K562 (cell line): Measurements from ENCODE around the gene TMEM120B. TPM values are rescaled to one million over a fixed set of nuclear protein-coding genes. Genes with fewer than 3 reads are reported as not detected.

Experiments used
- GABPA ChIP-seq: fragments of 200-800 bp; sonication (Bioruptor generic); conservative IDR thresholded peaks from 2 replicates; pipeline ENCODE4 v1.6.1; 2016; ENCODE audit warnings: low read depth, missing genetic modification characterization, missing compliant biosample characterization
- HDAC1 ChIP-seq, 2 experiments: fragments of 450-650 bp; IDR thresholded peaks; 2 replicates each; pipeline ENCODE4 v1.6.1; 2016 to 2017; ENCODE audit warnings: inconsistent platforms in 1 of 2, mild to moderate bottlenecking in 1 of 2, moderate library complexity in 1 of 2
- MCM3 ChIP-seq: fragments of 450-650 bp; IDR thresholded peaks from 2 replicates; pipeline ENCODE4 v1.6.1; 2016
- MECOM ChIP-seq: fragments of 250-450 bp; sonication (Bioruptor Pico); IDR thresholded peaks from 2 replicates; pipeline ENCODE4 v1.8.0; 2022; ENCODE audit warnings: inconsistent platforms
- SMARCE1 ChIP-seq: fragments of 450-650 bp; IDR thresholded peaks from 2 replicates; pipeline ENCODE4 v1.7.1; 2016; ENCODE audit warnings: mild to moderate bottlenecking
- U2AF1 ChIP-seq: fragments of 200-400 bp; formaldehyde crosslinking; optimal IDR thresholded peaks from 2 replicates; pipeline ENCODE3; 2017; ENCODE audit warnings: mild to moderate bottlenecking, low read depth, low read length, moderate library complexity
- ZEB2 ChIP-seq: fragments of 450-650 bp; IDR thresholded peaks from 2 replicates; pipeline ENCODE4 v1.6.1; 2016
- ZNF354B ChIP-seq: fragments of 250-450 bp; sonication (Bioruptor Pico); IDR thresholded peaks from 2 replicates; pipeline ENCODE4 v1.4.0; 2020
- ZNF583 ChIP-seq: fragments of 250-450 bp; sonication (Bioruptor Pico); IDR thresholded peaks from 2 replicates; pipeline ENCODE4 v1.4.0; 2020
- polyA plus RNA-seq, 8 experiments: library from polyadenylated mRNA; depleted of rRNA in 4 of 8; stranded (reverse) in 5 of 8; unstranded in 3 of 8; fragments of >200 nt; fragmentation: Nextera tagmentation in 2 of 8; fragmentation: Illumina TruSeq in 1 of 8; extraction: Ambion mirVana in 2 of 8; extraction: Trizol in 1 of 8; gene quantifications; 2 replicates each; pipeline versions ENCODE4 v1.2.1 to v1.2.3, GENCODE V29; 2011 to 2014; ENCODE audit warnings: inconsistent platforms in 1 of 8, missing spikeins in 1 of 8
- total RNA-seq, 7 experiments: library from RNA; depleted of rRNA in 6 of 7; stranded (reverse); fragments of >200 nt in 6 of 7; fragmentation: Illumina TruSeq in 2 of 7; extraction: Trizol in 2 of 7; gene quantifications; 2 replicates each; pipeline versions ENCODE4 v1.2.1 to v1.2.3, GENCODE V29; 2011 to 2021; ENCODE audit warnings: low replicate concordance in 1 of 7
- TF ChIP-seq, protein P1 (sequence below), 2 experiments: fragments of 450-650 bp in 1 of 2; sonication (generic) in 1 of 2; formaldehyde crosslinking in 1 of 2; IDR thresholded peaks; 2 replicates each; pipeline versions ENCODE4 v1.7.1 to v1.9.0; 2016 to 2022; ENCODE audit warnings: inconsistent platforms in 1 of 2, mild to moderate bottlenecking in 1 of 2, missing genetic modification reagents in 1 of 2
- TF ChIP-seq, protein P2 (sequence below): fragments of 250-450 bp; sonication (Bioruptor Pico); IDR thresholded peaks from 2 replicates; pipeline ENCODE4 v1.5.0; 2021; ENCODE audit warnings: mild to moderate bottlenecking, moderate library complexity
- TF ChIP-seq, protein P3 (sequence below): fragments of 450-650 bp; IDR thresholded peaks from 2 replicates; pipeline ENCODE4 v1.6.1; 2016; ENCODE audit warnings: mild to moderate bottlenecking
- TF ChIP-seq, protein P4 (sequence below): fragments of 250-450 bp; sonication (Bioruptor Pico); IDR thresholded peaks from 2 replicates; pipeline ENCODE4 v1.4.0; 2020; ENCODE audit warnings: mild to moderate bottlenecking, moderate library complexity

The TMEM120B gene
- total and polyA plus RNA-seq, 9 of the 15 experiments (the other 6 are each of a cell fraction or from before 2014, with no cell fraction given), result 1.7 to 18.6 (median 7.4) TPM

DNA sequence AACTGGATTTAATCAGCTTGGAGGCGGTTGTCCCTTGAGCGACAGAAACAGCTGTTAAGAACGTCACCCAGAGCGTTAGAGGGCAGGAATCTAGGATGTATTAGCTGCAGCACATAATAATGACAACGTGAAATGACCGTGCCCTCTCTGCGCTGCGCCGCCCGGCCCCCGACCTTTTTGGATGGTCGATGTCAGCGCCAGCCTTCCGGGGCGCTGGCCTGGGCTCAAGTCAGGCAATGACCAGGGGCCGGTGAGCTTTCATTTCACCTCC, 427 bp upstream of the TMEM120B start (continued):
- TF ChIP-seq, protein P1, sequence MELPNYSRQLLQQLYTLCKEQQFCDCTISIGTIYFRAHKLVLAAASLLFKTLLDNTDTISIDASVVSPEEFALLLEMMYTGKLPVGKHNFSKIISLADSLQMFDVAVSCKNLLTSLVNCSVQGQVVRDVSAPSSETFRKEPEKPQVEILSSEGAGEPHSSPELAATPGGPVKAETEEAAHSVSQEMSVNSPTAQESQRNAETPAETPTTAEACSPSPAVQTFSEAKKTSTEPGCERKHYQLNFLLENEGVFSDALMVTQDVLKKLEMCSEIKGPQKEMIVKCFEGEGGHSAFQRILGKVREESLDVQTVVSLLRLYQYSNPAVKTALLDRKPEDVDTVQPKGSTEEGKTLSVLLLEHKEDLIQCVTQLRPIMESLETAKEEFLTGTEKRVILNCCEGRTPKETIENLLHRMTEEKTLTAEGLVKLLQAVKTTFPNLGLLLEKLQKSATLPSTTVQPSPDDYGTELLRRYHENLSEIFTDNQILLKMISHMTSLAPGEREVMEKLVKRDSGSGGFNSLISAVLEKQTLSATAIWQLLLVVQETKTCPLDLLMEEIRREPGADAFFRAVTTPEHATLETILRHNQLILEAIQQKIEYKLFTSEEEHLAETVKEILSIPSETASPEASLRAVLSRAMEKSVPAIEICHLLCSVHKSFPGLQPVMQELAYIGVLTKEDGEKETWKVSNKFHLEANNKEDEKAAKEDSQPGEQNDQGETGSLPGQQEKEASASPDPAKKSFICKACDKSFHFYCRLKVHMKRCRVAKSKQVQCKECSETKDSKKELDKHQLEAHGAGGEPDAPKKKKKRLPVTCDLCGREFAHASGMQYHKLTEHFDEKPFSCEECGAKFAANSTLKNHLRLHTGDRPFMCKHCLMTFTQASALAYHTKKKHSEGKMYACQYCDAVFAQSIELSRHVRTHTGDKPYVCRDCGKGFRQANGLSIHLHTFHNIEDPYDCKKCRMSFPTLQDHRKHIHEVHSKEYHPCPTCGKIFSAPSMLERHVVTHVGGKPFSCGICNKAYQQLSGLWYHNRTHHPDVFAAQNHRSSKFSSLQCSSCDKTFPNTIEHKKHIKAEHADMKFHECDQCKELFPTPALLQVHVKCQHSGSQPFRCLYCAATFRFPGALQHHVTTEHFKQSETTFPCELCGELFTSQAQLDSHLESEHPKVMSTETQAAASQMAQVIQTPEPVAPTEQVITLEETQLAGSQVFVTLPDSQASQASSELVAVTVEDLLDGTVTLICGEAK (IDR thresholded peaks at IDR 0.05), result no peak
- TF ChIP-seq, protein P1 (CRISPR knock-in tag; IDR thresholded peaks at IDR 0.05), result no peak
- no peak for TF ChIP-seq GABPA
- 0 out of 2 replicates have a peak, but pooled peaks have one; percentile 6 for TF ChIP-seq ZEB2
- TF ChIP-seq MCM3, result no peak
- TF ChIP-seq ZNF583 (CRISPR knock-in tag), result no peak
- no peak for TF ChIP-seq U2AF1
- TF ChIP-seq, protein P2, sequence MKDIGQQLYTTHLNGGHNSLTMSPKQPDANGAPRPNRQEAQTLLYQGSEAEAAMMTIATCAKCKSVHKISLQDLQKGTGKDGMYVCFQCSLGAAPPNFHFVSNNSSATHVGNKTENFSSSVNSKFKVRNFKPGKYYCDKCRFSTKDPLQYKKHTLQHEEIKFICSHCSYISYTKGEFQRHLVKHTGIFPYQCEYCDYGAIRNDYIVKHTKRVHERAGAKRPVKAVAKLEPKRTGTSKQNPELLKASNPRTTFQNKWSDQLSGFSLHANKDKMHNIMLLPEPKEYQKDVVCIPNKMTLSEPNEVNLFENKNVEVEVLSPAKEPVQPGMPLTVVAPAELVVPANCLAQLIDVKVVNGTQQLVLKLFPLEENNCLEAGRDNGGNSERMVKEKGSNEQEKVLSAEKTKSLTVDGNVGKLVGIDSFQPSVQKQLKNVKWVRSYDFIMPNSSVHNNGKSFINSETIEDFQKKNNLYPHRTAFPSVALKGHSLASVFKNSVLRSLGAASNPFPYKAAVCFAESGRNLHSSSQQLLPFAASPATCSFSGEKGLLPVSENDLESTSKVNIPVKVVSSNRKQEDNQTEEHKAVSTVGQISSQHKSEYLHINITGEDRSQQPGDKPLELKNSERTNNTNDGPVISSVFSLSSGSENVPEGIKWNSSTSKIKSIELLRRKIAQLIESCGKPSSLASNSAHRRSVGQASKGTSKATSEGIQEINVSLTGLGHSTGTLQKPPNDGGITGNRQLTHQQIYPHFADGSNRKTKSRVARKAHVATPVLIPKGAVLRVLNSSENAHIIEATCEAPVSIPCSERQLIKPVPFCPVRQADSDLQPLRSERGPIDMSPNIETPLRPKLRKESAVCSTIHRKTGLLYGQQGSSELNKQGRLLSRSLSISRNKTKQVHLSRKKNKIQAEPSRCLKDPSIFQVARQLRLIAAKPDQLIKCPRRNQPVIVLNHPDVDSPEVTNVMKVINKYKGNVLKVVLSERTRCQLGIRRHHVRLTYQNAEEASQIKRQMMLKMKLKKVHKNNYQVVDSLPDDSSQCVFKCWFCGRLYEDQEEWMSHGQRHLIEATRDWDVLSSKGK (CRISPR knock-in tag), result no peak
- TF ChIP-seq, protein P3, sequence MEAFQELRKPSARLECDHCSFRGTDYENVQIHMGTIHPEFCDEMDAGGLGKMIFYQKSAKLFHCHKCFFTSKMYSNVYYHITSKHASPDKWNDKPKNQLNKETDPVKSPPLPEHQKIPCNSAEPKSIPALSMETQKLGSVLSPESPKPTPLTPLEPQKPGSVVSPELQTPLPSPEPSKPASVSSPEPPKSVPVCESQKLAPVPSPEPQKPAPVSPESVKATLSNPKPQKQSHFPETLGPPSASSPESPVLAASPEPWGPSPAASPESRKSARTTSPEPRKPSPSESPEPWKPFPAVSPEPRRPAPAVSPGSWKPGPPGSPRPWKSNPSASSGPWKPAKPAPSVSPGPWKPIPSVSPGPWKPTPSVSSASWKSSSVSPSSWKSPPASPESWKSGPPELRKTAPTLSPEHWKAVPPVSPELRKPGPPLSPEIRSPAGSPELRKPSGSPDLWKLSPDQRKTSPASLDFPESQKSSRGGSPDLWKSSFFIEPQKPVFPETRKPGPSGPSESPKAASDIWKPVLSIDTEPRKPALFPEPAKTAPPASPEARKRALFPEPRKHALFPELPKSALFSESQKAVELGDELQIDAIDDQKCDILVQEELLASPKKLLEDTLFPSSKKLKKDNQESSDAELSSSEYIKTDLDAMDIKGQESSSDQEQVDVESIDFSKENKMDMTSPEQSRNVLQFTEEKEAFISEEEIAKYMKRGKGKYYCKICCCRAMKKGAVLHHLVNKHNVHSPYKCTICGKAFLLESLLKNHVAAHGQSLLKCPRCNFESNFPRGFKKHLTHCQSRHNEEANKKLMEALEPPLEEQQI, result no peak
- no peak for TF ChIP-seq MECOM (CRISPR knock-in tag)
- TF ChIP-seq, protein P4, sequence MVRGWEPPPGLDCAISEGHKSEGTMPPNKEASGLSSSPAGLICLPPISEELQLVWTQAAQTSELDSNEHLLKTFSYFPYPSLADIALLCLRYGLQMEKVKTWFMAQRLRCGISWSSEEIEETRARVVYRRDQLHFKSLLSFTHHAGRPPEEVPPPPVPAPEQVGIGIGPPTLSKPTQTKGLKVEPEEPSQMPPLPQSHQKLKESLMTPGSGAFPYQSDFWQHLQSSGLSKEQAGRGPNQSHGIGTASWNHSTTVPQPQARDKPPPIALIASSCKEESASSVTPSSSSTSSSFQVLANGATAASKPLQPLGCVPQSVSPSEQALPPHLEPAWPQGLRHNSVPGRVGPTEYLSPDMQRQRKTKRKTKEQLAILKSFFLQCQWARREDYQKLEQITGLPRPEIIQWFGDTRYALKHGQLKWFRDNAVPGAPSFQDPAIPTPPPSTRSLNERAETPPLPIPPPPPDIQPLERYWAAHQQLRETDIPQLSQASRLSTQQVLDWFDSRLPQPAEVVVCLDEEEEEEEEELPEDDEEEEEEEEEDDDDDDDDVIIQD (CRISPR knock-in tag), result no peak
- peak in 1 of 2 experiments; percentile 88; a peak in 2 of 4 replicates for TF ChIP-seq HDAC1 (IDR thresholded peaks at IDR 0.05)
- no peak for TF ChIP-seq ZNF354B (CRISPR knock-in tag)
- TF ChIP-seq SMARCE1, result 0 out of 2 replicates have a peak, but pooled peaks have one; percentile 23
